Measurements from ENCODE around the gene BZW2. TPM values are rescaled to one million over a fixed set of nuclear protein-coding genes. Genes with fewer than 3 reads are reported as not detected.

Gene BZW2
- total and polyA plus RNA-seq, 4 donors: 32.4 to 53.7 (median 46.1) TPM

DNA sequence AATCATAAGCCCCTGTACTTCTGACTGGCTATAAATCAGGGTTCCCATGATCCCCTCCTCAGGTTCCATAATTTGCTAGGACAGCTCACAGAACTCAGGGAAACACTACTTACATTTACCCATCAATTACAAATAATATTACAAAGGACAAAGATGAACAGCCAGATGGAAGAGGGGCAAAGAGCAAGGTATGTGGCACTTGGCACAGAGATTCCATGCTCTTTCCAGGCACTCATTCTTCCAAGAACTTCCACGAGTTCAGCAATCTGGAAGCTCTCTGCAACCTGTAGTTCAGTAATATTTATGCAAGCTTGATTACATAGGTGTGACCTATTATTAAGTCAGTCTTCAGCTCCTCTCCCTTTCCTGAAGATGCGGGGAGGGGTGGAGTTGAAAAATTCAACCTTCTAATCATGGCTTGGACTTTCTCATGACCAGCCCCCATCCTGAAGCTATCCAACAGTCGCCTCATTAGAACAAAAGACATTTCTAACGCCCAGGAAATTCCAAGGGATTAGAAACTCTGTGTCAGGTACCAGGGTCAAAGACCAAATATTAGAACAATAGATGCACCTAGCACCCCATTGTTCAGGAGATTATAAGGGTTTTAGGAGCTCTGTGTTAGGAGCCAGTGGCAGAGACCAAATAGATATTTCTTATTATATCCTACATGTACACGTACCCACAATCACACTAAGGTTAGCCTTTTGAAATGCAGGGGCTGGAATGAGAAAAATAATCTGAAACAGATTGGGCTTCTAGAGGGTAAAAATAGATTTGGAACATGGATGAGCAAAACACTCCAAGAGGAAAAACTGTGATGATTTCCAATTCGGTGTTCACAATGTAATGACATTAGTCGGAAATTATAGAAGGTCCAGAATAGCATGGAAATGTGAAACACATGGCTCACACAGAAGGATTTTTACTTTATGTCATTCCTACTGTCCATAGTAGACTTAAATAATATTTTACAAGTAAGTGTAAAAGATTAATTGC lies 7.4 kb upstream of the BZW2 start:
- H3K27ac ChIP-seq (ENCODE audit: low read depth in 1 of 2, low read length in 1 of 2): no peak overlapping the region
- 89 to 94% methylated on average over 7 of the region's 7 CpGs for WGBS, 2 donors
- peaks cover 0 to 40% (median 15%) of the 10 kb centered on the region in 5 donors for H3K4me1 ChIP-seq (ENCODE audit: control insufficient read depth in 5 of 5, insufficient read depth in 5 of 5, low read length in 5 of 5)

GRCh38 chr7:16644157-16644556 lies 1.8 kb upstream of the BZW2 start:
- H3K9me3 ChIP-seq (ENCODE audit: control insufficient read depth in 4 of 4, insufficient read depth in 3 of 4, low read length in 3 of 4): peaks cover 0 to 2% (median 0%) of the 10 kb centered on the region in 4 donors
- H3K27ac ChIP-seq (ENCODE audit: low read depth in 1 of 2, low read length in 1 of 2): peak overlapping the region in 1 of 2 donors; percentile 91
- H3K9ac ChIP-seq (ENCODE audit: insufficient read depth in 1 of 2, low read length in 2 of 2): peak overlapping the region; percentile 80 to 90
- WGBS, 2 donors: 64 to 82% methylated on average over 4 of the region's 4 CpGs
- ATAC-seq (ENCODE audit: insufficient read depth, low FRiP score) (no peak), DNase-seq (no peak)
- TF ChIP-seq, protein P1, sequence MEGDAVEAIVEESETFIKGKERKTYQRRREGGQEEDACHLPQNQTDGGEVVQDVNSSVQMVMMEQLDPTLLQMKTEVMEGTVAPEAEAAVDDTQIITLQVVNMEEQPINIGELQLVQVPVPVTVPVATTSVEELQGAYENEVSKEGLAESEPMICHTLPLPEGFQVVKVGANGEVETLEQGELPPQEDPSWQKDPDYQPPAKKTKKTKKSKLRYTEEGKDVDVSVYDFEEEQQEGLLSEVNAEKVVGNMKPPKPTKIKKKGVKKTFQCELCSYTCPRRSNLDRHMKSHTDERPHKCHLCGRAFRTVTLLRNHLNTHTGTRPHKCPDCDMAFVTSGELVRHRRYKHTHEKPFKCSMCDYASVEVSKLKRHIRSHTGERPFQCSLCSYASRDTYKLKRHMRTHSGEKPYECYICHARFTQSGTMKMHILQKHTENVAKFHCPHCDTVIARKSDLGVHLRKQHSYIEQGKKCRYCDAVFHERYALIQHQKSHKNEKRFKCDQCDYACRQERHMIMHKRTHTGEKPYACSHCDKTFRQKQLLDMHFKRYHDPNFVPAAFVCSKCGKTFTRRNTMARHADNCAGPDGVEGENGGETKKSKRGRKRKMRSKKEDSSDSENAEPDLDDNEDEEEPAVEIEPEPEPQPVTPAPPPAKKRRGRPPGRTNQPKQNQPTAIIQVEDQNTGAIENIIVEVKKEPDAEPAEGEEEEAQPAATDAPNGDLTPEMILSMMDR (IDR thresholded peaks at IDR 0.05; ENCODE audit: control extremely low read depth, extremely low read depth): no peak
- H3K4me3 ChIP-seq: peak overlapping the region; percentile 77
- peaks cover 0 to 9% (median 0%) of the 10 kb centered on the region in 4 donors for H3K36me3 ChIP-seq (ENCODE audit: control insufficient read depth in 4 of 4, insufficient read depth in 4 of 4, low read length in 4 of 4)
- peaks cover 3 to 31% (median 9%) of the 10 kb centered on the region in 5 donors for H3K4me1 ChIP-seq (ENCODE audit: control insufficient read depth in 5 of 5, insufficient read depth in 5 of 5, low read length in 5 of 5)
- H3K27me3 ChIP-seq (ENCODE audit: control insufficient read depth in 3 of 3, insufficient read depth in 3 of 3, low read length in 2 of 3): no peaks in the 10 kb centered on the region

More for the DNA sequence above, 7.4 kb upstream of the BZW2 start:
- Histone ChIP-seq H3K4me3 (no peak overlapping the region), H3K27me3 (ENCODE audit: control insufficient read depth in 3 of 3, insufficient read depth in 3 of 3, low read length in 2 of 3) (no peaks in the 10 kb centered on the region), H3K9ac (ENCODE audit: insufficient read depth in 1 of 2, low read length in 2 of 2) (no peak overlapping the region), H3K36me3 (ENCODE audit: control insufficient read depth in 4 of 4, insufficient read depth in 4 of 4, low read length in 4 of 4) (peaks cover 0 to 11% (median 5%) of the 10 kb centered on the region in 4 donors), H3K9me3 (ENCODE audit: control insufficient read depth in 4 of 4, insufficient read depth in 3 of 4, low read length in 3 of 4) (no peaks in the 10 kb centered on the region)
- TF ChIP-seq, protein P1 (IDR thresholded peaks at IDR 0.05; ENCODE audit: control extremely low read depth, extremely low read depth): no peak
- ATAC-seq (ENCODE audit: insufficient read depth, low FRiP score) (no peak), DNase-seq (no peak)

- peak overlapping the region; percentile 91 to 92 for H3K27ac ChIP-seq (ENCODE audit: low read depth in 1 of 2, low read length in 1 of 2)
- peak; percentile 22 for ATAC-seq (ENCODE audit: insufficient read depth, low FRiP score)
Observed at GRCh38 chr7:16644636-16645592, 1.1 kb upstream of the BZW2 start.

More at GRCh38 chr7:16644636-16645592, 1.1 kb upstream of the BZW2 start:
- Histone ChIP-seq H3K27me3 (ENCODE audit: control insufficient read depth in 3 of 3, insufficient read depth in 3 of 3, low read length in 2 of 3) (no peaks in the 10 kb centered on the region), H3K9ac (ENCODE audit: insufficient read depth in 1 of 2, low read length in 2 of 2) (peak overlapping the region; percentile 80 to 90), H3K4me1 (ENCODE audit: control insufficient read depth in 5 of 5, insufficient read depth in 5 of 5, low read length in 5 of 5) (peaks cover 3 to 31% (median 9%) of the 10 kb centered on the region in 5 donors), H3K4me3 (peak overlapping the region; percentile 77), H3K9me3 (ENCODE audit: control insufficient read depth in 4 of 4, insufficient read depth in 3 of 4, low read length in 3 of 4) (peaks cover 0 to 2% (median 0%) of the 10 kb centered on the region in 4 donors), H3K36me3 (ENCODE audit: control insufficient read depth in 4 of 4, insufficient read depth in 4 of 4, low read length in 4 of 4) (peaks cover 0 to 4% (median 0%) of the 10 kb centered on the region in 4 donors)
- 0% methylated on average over 57 of the region's 57 CpGs for WGBS, 2 donors
- TF ChIP-seq, protein P1 (IDR thresholded peaks at IDR 0.05; ENCODE audit: control extremely low read depth, extremely low read depth): no peak
- DNase-seq: peak; percentile 57 to 76 (median 73)
